ENCODE data around the gene NRP2.

GRCh38 chr2:205789906-205790305 lies 107.6 kb downstream of the NRP2 start:
- TF ChIP-seq CTCF (IDR thresholded peaks at IDR 0.05) (no peak), EP300 (IDR thresholded peaks at IDR 0.05; ENCODE audit: low read depth) (no peak)

Data from transverse colon (tissue), 3 donors.